Tibial nerve (tissue), 4 donors: Measurements from ENCODE around the gene FRZB. TPM values are rescaled to one million over a fixed set of nuclear protein-coding genes. Genes with fewer than 3 reads are reported as not detected.

Experiments used
- DNase-seq, 2 donors: peaks; one replicate each; pipeline ENCODE4 v3.0.0-alpha.2; 2019; ENCODE audit warnings: low spot score in 2 of 2
- H3K27ac ChIP-seq, 4 donors: fragments of 200-600 bp; sonication (generic) in 3 of 4; one replicate each; pipeline ENCODE4 v1.5.1; 2017 to 2019; ENCODE audit warnings: mild to moderate bottlenecking in 1 of 4
- H3K27me3 ChIP-seq, 2 donors: fragments of 200-600 bp; sonication (generic) in 1 of 2; one replicate each; pipeline versions ENCODE4 v1.5.1 to v1.6.0; 2017 to 2019
- H3K36me3 ChIP-seq, 3 donors: fragments of 200-600 bp; sonication (generic); one replicate each; pipeline ENCODE4 v1.5.1; 2018 to 2019
- H3K4me1 ChIP-seq, 4 donors: fragments of 200-600 bp; sonication (generic) in 3 of 4; one replicate each; pipeline ENCODE4 v1.5.1; 2017 to 2019
- H3K4me3 ChIP-seq, 4 donors: fragments of 200-600 bp; sonication (generic) in 3 of 4; one replicate each; pipeline ENCODE4 v1.5.1; 2017 to 2019; ENCODE audit warnings: mild to moderate bottlenecking in 1 of 4, moderate library complexity in 1 of 4
- H3K9me3 ChIP-seq, 4 donors: fragments of 200-600 bp; sonication (generic) in 3 of 4; one replicate each; pipeline ENCODE4 v1.5.1; 2017 to 2019
- EP300 ChIP-seq, 2 donors: sonication (generic); formaldehyde crosslinking; IDR thresholded peaks; one replicate each; pipeline ENCODE4 v1.6.1; 2017; ENCODE audit warnings: antibody characterized with exemption in 2 of 2, mild to moderate bottlenecking in 1 of 2
- POLR2A ChIP-seq, 2 donors: fragments of 450-650 bp; IDR thresholded peaks; one replicate each; pipeline ENCODE4 v1.6.1; 2017; ENCODE audit warnings: antibody characterized with exemption in 2 of 2, mild to moderate bottlenecking in 2 of 2, moderate library complexity in 2 of 2
- WGBS, 2 donors: methylation state at CpG; one replicate each; pipeline ENCODE4 v1.1.5; 2018; 5-methylcytosine and 5-hydroxymethylcytosine counted together
- total RNA-seq, 4 donors: library from RNA; depleted of rRNA; stranded (reverse); fragments of >200 nt; gene quantifications; one replicate each; pipeline ENCODE4 v1.1.0, GENCODE V29; 2016
- TF ChIP-seq, protein P1 (sequence below), 5 experiments: fragments of 200-600 bp in 3 of 5; fragments of 450-650 bp in 2 of 5; sonication (generic) in 3 of 5; IDR thresholded peaks; one replicate each; pipeline ENCODE4 v1.5.1; 2016 to 2019; ENCODE audit warnings: antibody characterized with exemption in 5 of 5, mild to moderate bottlenecking in 3 of 5, moderate library complexity in 2 of 5

FRZB gene
- total RNA-seq, 4 donors from 2014 or later = 3.0 to 12.8 (median 9.6) TPM

DNA sequence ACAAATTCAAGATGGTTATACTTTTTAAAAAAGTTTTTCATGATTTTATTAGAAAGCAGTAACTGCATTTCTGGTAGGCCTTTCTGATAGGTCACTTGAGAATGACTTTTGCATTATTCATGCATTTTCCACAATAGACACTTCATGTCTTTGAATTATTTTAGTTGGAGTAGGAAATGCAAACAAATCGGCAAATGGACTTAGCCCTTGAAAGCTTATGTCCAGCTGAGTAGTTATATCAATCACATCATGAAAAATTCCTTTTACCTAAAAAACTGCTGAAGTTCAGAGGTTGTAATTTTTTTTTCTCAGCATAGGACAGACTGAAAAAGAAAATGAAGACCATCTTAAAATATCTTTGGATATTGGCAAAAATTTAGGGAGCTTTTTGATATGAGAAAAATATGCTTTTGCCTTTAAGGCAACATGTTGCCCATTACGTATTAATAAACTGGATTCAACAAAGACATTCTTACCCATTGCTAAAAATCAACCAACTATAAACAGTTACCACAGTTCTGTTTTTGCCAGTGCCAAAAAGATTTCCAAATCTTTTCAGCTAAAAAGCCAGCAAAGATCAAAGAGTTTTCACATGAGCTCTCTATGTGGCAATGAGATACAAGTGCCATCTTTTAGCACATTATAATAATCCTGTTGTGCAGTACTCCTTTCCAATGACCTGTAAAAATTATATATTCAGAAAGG is 45.5 kb upstream of the FRZB start:
- Histone ChIP-seq H3K27me3 (no peaks in the 10 kb centered on the region), H3K36me3 (peaks cover 0 to 82% (median 2%) of the 10 kb centered on the region in 3 donors), H3K9me3 (no peaks in the 10 kb centered on the region), H3K27ac (no peak overlapping the region), H3K4me3 (no peak overlapping the region), H3K4me1 (no peaks in the 10 kb centered on the region)
- WGBS, 2 donors = 58 to 60% methylated on average over 2 of the region's 2 CpGs
- DNase-seq = no peak
- TF ChIP-seq POLR2A (IDR thresholded peaks at IDR 0.05) = no peak
- TF ChIP-seq, protein P1, sequence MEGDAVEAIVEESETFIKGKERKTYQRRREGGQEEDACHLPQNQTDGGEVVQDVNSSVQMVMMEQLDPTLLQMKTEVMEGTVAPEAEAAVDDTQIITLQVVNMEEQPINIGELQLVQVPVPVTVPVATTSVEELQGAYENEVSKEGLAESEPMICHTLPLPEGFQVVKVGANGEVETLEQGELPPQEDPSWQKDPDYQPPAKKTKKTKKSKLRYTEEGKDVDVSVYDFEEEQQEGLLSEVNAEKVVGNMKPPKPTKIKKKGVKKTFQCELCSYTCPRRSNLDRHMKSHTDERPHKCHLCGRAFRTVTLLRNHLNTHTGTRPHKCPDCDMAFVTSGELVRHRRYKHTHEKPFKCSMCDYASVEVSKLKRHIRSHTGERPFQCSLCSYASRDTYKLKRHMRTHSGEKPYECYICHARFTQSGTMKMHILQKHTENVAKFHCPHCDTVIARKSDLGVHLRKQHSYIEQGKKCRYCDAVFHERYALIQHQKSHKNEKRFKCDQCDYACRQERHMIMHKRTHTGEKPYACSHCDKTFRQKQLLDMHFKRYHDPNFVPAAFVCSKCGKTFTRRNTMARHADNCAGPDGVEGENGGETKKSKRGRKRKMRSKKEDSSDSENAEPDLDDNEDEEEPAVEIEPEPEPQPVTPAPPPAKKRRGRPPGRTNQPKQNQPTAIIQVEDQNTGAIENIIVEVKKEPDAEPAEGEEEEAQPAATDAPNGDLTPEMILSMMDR (IDR thresholded peaks at IDR 0.05) = no peak
- TF ChIP-seq EP300 (IDR thresholded peaks at IDR 0.05) = no peak

DNA sequence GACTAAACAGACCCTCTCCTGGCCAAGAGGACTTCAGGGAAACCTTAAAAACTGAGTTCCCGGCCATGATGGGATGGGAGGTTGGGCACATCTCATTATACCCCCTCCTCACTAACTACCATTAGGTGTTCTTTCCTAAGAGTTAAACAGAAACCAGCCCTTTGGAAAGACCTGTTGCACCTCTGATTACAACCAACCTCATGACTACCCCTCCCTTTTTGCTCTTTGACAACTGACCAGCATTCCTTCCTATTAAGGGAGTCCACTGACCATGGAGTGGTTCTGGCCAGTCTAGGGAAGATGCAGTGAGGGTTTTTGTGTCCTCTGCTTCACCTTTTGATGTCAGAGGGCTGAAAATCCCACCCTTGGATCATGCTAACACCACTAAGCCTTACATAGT is 44.5 kb upstream of the FRZB start:
- H3K27ac ChIP-seq = no peak overlapping the region
- no peak for DNase-seq
- no peak overlapping the region for H3K4me3 ChIP-seq
- TF ChIP-seq, protein P1 (IDR thresholded peaks at IDR 0.05) = no peak
- TF ChIP-seq EP300 (IDR thresholded peaks at IDR 0.05) = no peak
- no peak for TF ChIP-seq POLR2A (IDR thresholded peaks at IDR 0.05)
- 95 to 100% methylated on average over 1 of the region's 1 CpG for WGBS, 2 donors
- H3K9me3 ChIP-seq = no peaks in the 10 kb centered on the region
- H3K4me1 ChIP-seq = no peaks in the 10 kb centered on the region
- H3K27me3 ChIP-seq = no peaks in the 10 kb centered on the region
- H3K36me3 ChIP-seq = peaks cover 0 to 74% (median 2%) of the 10 kb centered on the region in 3 donors

DNA sequence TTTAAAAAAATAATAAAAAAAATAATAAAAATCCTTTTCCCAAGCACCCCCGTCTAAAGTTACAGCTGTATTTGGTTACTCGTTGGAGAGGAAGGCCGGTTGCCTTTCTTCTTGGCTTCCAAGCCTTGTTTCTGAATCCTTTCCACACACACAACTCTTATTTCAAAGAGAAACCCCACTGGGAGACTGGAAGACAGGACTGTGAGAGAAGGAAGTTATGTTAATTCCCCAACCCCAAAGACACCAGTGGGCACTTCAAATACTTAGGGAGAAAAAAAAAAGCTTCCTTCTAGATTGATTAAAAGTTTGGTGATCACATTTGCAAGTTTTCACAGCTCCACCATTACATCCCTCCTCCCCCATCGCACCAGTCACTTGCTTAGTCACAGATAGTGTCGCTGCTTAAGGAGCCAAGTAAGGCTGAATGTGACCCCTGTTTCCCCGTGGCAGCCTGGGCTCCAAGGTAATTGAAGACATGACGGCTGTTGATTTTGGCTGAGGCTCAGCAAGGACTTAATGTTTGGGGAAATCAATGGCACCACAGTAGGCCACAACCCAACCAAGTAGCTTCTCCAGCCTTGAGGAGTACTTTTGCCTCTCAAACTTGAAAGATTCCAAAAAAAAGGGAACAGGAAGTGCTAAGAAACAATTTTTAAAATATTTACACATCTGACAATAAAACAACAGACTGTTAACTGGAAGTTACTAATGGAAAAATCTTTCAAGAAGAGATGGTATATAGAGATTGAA is 40.8 kb upstream of the FRZB start:
- no peak for DNase-seq
- Histone ChIP-seq H3K4me1 (no peaks in the 10 kb centered on the region), H3K9me3 (no peaks in the 10 kb centered on the region), H3K27me3 (no peaks in the 10 kb centered on the region), H3K4me3 (no peak overlapping the region), H3K27ac (no peak overlapping the region), H3K36me3 (peaks cover 0 to 54% (median 2%) of the 10 kb centered on the region in 3 donors)
- no peak for TF ChIP-seq EP300 (IDR thresholded peaks at IDR 0.05)
- TF ChIP-seq, protein P1 (IDR thresholded peaks at IDR 0.05) = no peak
- 62 to 64% methylated on average over 7 of the region's 7 CpGs for WGBS, 2 donors

DNA sequence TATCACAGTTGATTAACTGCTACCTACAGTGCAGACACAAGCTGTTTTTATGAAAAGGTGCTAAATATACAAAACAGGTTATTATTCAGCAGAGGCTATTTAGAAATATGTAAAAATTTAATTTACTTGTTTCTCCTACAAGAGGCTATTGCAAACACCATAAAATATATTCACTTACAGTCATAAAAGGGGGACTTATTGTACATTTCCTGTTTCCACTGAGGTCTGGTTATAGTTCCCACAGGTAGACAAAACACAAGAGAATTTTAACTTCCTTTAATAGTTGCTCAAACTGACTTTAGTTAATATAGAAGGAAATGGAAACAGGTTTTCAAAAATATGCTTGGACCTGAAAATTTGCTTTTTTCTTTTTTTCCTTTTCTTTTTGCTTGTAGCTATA is 40.0 kb upstream of the FRZB start:
- Histone ChIP-seq H3K4me3 (no peak overlapping the region), H3K4me1 (no peaks in the 10 kb centered on the region), H3K27ac (no peak overlapping the region), H3K9me3 (no peaks in the 10 kb centered on the region), H3K36me3 (peaks cover 0 to 54% (median 2%) of the 10 kb centered on the region in 3 donors), H3K27me3 (no peaks in the 10 kb centered on the region)
- DNase-seq = no peak
- TF ChIP-seq POLR2A (IDR thresholded peaks at IDR 0.05) = no peak
- TF ChIP-seq, protein P1 (IDR thresholded peaks at IDR 0.05) = no peak
- TF ChIP-seq EP300 (IDR thresholded peaks at IDR 0.05) = no peak

DNA sequence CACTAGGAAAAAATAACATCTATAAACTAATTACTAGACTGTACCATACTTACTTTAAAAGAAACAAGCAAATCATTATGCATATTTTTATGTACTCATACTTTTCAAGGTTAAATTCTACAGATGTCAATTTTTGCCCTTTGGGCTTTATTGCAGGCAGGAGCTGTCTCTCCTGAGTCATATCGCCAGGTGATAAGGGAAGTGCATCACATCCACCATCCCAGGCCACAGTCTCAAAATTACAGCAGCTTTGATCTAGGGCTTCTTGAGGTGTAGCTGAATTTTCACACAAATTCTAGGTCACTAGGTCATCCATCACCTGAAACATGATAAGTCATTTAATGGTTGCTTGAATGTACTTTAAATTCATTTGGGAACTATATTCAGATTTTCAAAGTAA is 38.4 kb upstream of the FRZB start:
- no peak for DNase-seq
- Histone ChIP-seq H3K4me1 (no peaks in the 10 kb centered on the region), H3K36me3 (peaks cover 0 to 39% (median 0%) of the 10 kb centered on the region in 3 donors), H3K27ac (no peak overlapping the region), H3K27me3 (no peaks in the 10 kb centered on the region), H3K9me3 (no peaks in the 10 kb centered on the region), H3K4me3 (no peak overlapping the region)
- TF ChIP-seq, protein P1 (IDR thresholded peaks at IDR 0.05) = no peak
- no peak for TF ChIP-seq EP300 (IDR thresholded peaks at IDR 0.05)
- TF ChIP-seq POLR2A (IDR thresholded peaks at IDR 0.05) = no peak
- 89 to 90% methylated on average over 1 of the region's 1 CpG for WGBS, 2 donors
